Gastrocnemius medialis (tissue), 4 donors: ENCODE data around the gene TMEM132C.

Experiments
- CTCF ChIP-seq, 5 experiments: fragments of 450-650 bp in 3 of 5; fragments of 200-600 bp in 2 of 5; sonication (generic) in 2 of 5; IDR thresholded peaks in 4 of 5; conservative IDR thresholded peaks in 1 of 5; 1 replicate in 4 of 5; 2 replicates in 1 of 5; pipeline ENCODE4 v1.5.1; 2016 to 2019; ENCODE audit warnings: antibody characterized with exemption in 5 of 5, mild to moderate bottlenecking in 3 of 5, moderate library complexity in 3 of 5
- POLR2A ChIP-seq, 2 donors: fragments of 450-650 bp; IDR thresholded peaks; one replicate each; pipeline ENCODE4 v1.6.1; 2017; ENCODE audit warnings: antibody characterized with exemption in 2 of 2, mild to moderate bottlenecking in 2 of 2, moderate library complexity in 2 of 2

- TF ChIP-seq POLR2A (IDR thresholded peaks at IDR 0.05) (no peak), CTCF (IDR thresholded peaks at IDR 0.05 in 4 of 5, conservative IDR thresholded peaks at IDR 0.05 in 1 of 5) (no peak)
These were observed 442.7 kb downstream of the TMEM132C start for GRCh38 chr12:128709660-128710059.
